ENCODE measurements around the gene TUBB1.

Gene TUBB1

GRCh38 chr20:58989196-58989595 is 30.0 kb upstream of the TUBB1 start:
- DNase-seq (ENCODE audit: low read depth): no peak
- H3K4me3 ChIP-seq (ENCODE audit: control insufficient read depth, low read depth, low read length): no peak overlapping the region
- TF ChIP-seq, protein P1, sequence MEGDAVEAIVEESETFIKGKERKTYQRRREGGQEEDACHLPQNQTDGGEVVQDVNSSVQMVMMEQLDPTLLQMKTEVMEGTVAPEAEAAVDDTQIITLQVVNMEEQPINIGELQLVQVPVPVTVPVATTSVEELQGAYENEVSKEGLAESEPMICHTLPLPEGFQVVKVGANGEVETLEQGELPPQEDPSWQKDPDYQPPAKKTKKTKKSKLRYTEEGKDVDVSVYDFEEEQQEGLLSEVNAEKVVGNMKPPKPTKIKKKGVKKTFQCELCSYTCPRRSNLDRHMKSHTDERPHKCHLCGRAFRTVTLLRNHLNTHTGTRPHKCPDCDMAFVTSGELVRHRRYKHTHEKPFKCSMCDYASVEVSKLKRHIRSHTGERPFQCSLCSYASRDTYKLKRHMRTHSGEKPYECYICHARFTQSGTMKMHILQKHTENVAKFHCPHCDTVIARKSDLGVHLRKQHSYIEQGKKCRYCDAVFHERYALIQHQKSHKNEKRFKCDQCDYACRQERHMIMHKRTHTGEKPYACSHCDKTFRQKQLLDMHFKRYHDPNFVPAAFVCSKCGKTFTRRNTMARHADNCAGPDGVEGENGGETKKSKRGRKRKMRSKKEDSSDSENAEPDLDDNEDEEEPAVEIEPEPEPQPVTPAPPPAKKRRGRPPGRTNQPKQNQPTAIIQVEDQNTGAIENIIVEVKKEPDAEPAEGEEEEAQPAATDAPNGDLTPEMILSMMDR (conservative IDR thresholded peaks at IDR 0.05; ENCODE audit: control insufficient read depth, insufficient read depth, low read depth, low read length): no peak

DNA sequence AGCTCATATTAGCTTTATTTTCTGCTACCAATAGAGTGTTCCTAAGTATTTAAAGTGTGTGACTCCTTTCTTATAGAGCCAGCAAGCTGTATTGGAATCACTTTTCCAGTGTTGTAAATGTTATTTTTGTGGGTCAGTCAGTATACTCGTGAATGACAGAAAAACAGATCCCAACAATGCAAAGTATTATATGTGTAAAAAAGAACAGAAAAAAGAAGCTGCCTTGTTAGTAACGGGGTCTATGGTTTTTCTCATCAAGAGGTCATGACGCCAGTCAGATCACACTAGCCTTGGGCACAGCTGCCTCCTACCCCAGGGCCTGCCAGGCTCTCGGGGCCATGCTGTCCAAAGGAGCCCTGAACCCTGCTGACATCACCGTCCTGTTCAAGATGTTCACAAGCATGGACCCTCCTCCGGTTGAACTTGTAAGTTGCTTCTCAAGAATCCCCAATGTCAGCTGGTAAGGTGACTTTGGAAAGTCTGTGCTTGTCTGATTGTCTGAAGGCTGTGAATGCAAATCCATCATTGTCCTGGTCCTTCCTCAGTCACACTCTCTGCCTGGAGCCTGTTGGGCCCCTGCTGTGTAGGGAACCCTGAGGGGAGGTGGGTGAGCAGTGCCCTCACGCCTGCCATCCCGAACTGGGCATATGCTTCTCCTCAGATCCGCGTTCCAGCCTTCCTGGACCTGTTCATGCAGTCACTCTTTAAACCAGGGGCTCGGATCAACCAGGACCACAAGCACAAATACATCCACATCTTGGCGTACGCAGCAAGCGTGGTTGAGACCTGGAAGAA is 28.4 kb upstream of the TUBB1 start:
- H3K4me3 ChIP-seq (ENCODE audit: control insufficient read depth, low read depth, low read length): no peak overlapping the region
- DNase-seq (ENCODE audit: low read depth): no peak
- TF ChIP-seq, protein P1 (conservative IDR thresholded peaks at IDR 0.05; ENCODE audit: control insufficient read depth, insufficient read depth, low read depth, low read length): no peak

DNA sequence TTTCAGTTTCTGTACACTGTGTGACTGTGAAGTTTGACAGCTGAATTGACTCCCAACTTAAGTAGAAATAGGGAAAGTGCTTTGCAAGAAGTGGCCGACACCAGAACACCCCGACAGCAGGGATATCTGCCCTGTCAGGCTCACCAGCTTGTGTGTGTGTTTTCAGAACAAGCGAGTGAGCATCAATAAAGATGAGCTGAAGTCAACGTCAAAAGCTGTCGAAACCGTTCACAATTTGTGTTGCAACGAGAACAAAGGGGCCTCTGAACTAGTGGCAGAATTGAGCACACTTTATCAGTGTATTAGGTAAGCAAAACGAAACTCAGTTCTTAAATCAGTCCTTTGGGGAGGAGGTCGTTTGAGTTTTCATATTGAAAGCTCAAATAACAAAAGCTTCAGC is 27.5 kb upstream of the TUBB1 start:
- no peak overlapping the region for H3K4me3 ChIP-seq (ENCODE audit: control insufficient read depth, low read depth, low read length)
- no peak for DNase-seq (ENCODE audit: low read depth)
- TF ChIP-seq, protein P1 (conservative IDR thresholded peaks at IDR 0.05; ENCODE audit: control insufficient read depth, insufficient read depth, low read depth, low read length): no peak

- no peak overlapping the region for H3K4me3 ChIP-seq (ENCODE audit: control insufficient read depth, low read depth, low read length)
- TF ChIP-seq, protein P1 (conservative IDR thresholded peaks at IDR 0.05; ENCODE audit: control insufficient read depth, insufficient read depth, low read depth, low read length): no peak
- DNase-seq (ENCODE audit: low read depth): no peak
Measured at GRCh38 chr20:58992911-58993310, 26.3 kb upstream of the TUBB1 start.

- TF ChIP-seq, protein P1 (conservative IDR thresholded peaks at IDR 0.05; ENCODE audit: control insufficient read depth, insufficient read depth, low read depth, low read length): no peak
- DNase-seq (ENCODE audit: low read depth): no peak
- no peak overlapping the region for H3K4me3 ChIP-seq (ENCODE audit: control insufficient read depth, low read depth, low read length)
Measured at GRCh38 chr20:58993332-58994248, 25.6 kb upstream of the TUBB1 start.

GRCh38 chr20:58994390-58995159 is 24.7 kb upstream of the TUBB1 start:
- DNase-seq (ENCODE audit: low read depth): no peak
- TF ChIP-seq, protein P1 (conservative IDR thresholded peaks at IDR 0.05; ENCODE audit: control insufficient read depth, insufficient read depth, low read depth, low read length): no peak
- H3K4me3 ChIP-seq (ENCODE audit: control insufficient read depth, low read depth, low read length): no peak overlapping the region
